Activated T-helper 17 cell treated with anti-CD3 and anti-CD28 coated beads, Interleukin-2, amount 50 U/mL, for 72 hours (primary cell): ENCODE results near the gene VSIG1. TPM values are rescaled to one million over a fixed set of nuclear protein-coding genes. Genes with fewer than 3 reads are reported as not detected.

Source experiments
- ATAC-seq: fragments of 150-1000 bp; cut with Tn5 transposase; replicated peaks from 2 replicates; pipeline ENCODE4 v1.10.0; 2021; ENCODE audit warnings: mild to moderate bottlenecking, moderate library complexity
- H3K27ac Mint-ChIP-seq: one replicate; pipeline ENCODE4 v1.8.0; 2022; ENCODE audit warnings: mixed read lengths
- H3K27me3 Mint-ChIP-seq: one replicate; pipeline ENCODE4 v1.8.0; 2022; ENCODE audit warnings: mixed read lengths
- H3K36me3 Mint-ChIP-seq: one replicate; pipeline ENCODE4 v1.8.0; 2022; ENCODE audit warnings: low read depth, mild to moderate bottlenecking, mixed read lengths
- H3K4me1 Mint-ChIP-seq: one replicate; pipeline ENCODE4 v1.8.0; 2022; ENCODE audit warnings: mixed read lengths
- H3K4me3 Mint-ChIP-seq: one replicate; pipeline ENCODE4 v1.8.0; 2022; ENCODE audit warnings: mild to moderate bottlenecking, mixed read lengths
- H3K9me3 Mint-ChIP-seq: one replicate; pipeline ENCODE4 v1.8.0; 2022; ENCODE audit warnings: mixed read lengths
- total RNA-seq, 2 donors: library from RNA; stranded (reverse); gene quantifications; one replicate each; pipeline ENCODE4 v1.2.3, GENCODE V29; 2022

The VSIG1 gene
- total RNA-seq, 2 donors from 2014 or later = 0.71 to 1.4 TPM

DNA sequence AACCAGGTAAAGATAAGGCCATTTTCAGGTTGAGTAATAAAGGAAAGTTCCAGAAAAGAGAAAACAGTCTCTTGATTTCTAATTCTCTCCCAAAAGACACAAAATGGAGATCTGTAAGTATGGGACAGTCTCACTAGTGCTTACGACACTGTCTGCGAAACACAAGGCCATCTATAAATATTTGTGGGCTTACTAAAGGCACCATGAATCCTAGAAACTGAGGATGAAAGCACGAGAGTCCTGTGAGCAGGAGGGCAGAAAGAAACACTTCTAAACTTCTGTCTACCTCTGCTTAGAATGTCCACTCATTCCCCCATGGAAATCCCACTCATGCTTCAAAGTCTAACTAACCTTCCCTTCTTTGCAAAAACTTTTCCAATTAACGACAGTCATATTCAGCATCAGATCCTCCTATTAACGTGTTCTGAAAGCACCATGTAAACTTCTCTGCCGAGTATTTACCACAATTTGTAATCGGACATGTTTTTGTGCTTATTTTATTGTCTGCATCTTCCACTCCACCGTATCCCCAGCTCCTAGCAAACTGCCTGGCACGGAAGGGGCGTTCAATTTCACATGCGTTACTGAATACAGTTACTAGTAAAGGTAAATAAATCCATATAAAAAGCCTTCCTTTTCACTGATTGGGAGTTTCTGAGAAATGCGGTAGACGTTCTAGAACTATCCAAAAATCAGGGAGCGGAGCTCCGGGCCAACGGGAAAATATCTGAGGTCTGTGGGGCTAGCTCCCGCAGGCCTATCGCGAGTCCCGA is 45.8 kb downstream of the VSIG1 start:
- Mint-ChIP-seq H3K27me3 (no peaks in the 10 kb centered on the region), H3K9me3 (no peaks in the 10 kb centered on the region), H3K27ac (no peak overlapping the region), H3K4me1 (no peaks in the 10 kb centered on the region), H3K36me3 (peaks cover 29% of the 10 kb centered on the region), H3K4me3 (no peak overlapping the region)
- ATAC-seq = no peak

- H3K27me3 Mint-ChIP-seq = no peaks in the 10 kb centered on the region
- peak; percentile 95 for ATAC-seq
- peaks cover 22% of the 10 kb centered on the region for H3K36me3 Mint-ChIP-seq
- no peak within 1 kb of the TSS for H3K27ac Mint-ChIP-seq
- no peaks in the 10 kb centered on the region for H3K4me1 Mint-ChIP-seq
- H3K9me3 Mint-ChIP-seq = no peaks in the 10 kb centered on the region
- no peak within 1 kb of the TSS for H3K4me3 Mint-ChIP-seq
These were observed 46.5 kb downstream of the VSIG1 start, which contains the start of the genes ATG4A and PSMD10 for GRCh38 chrX:108091264-108091877. Gene ATG4A (plus strand): TSS chrX:108091778. CDS start chrX:108091827, 49 bp downstream. Gene PSMD10 (minus strand): TSS chrX:108091542. CDS start chrX:108091520, 22 bp downstream.

- no peak overlapping the region for H3K4me3 Mint-ChIP-seq
- no peaks in the 10 kb centered on the region for H3K4me1 Mint-ChIP-seq
- no peak overlapping the region for H3K27ac Mint-ChIP-seq
- peak; percentile 33 for ATAC-seq
- no peaks in the 10 kb centered on the region for H3K9me3 Mint-ChIP-seq
- peaks cover 17% of the 10 kb centered on the region for H3K36me3 Mint-ChIP-seq
- no peaks in the 10 kb centered on the region for H3K27me3 Mint-ChIP-seq
These were observed 47.0 kb downstream of the VSIG1 start for GRCh38 chrX:108091878-108092291.

DNA sequence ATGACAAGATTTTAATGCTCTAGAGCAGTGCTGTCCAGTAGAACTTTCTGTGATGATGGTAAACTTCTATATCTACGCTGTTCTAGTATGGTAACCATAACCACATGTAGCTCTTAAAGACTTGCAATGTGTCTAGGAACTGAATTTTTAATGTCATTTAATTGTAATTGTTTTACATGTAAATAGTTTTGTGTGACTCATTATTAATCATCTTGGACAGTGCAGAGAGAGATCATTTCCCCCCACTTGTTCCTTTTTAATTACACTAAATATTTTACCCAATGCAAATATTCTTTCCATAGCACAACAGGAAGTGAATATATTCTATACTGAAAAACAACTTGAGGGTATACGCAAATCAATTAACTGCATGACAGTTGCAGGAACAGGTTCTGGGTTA is 52.5 kb downstream of the VSIG1 start:
- Mint-ChIP-seq H3K4me3 (no peak overlapping the region), H3K4me1 (no peaks in the 10 kb centered on the region), H3K27me3 (no peaks in the 10 kb centered on the region), H3K36me3 (no peaks in the 10 kb centered on the region), H3K9me3 (no peaks in the 10 kb centered on the region), H3K27ac (no peak overlapping the region)
- no peak for ATAC-seq

DNA sequence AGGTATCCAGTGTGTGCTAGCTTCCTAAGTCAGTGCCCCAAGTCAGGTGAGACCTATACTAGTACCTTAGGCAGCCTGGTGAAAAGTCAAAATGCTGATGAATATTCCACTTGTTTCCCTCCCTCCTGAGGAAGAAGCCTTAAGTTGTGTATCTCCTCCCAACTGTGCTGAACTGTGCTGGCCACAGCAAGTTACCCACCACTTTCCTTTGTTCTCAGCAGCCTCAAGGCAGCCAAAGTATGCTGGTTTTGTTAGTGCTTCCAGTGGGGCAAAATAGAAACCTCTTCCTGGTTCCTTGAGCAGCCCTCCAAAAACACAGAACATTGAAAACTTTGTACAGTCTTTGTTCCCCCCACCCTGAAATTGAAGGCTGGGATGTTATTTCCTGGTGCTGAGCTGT is 60.6 kb downstream of the VSIG1 start:
- no peak for ATAC-seq
- Mint-ChIP-seq H3K4me1 (no peaks in the 10 kb centered on the region), H3K27ac (no peak overlapping the region), H3K36me3 (no peaks in the 10 kb centered on the region), H3K9me3 (no peaks in the 10 kb centered on the region), H3K4me3 (no peak overlapping the region), H3K27me3 (no peaks in the 10 kb centered on the region)

GRCh38 chrX:108114541-108114940 is 69.7 kb downstream of the VSIG1 start:
- Mint-ChIP-seq H3K36me3 (no peaks in the 10 kb centered on the region), H3K4me3 (no peak overlapping the region), H3K27me3 (no peaks in the 10 kb centered on the region), H3K9me3 (no peaks in the 10 kb centered on the region), H3K4me1 (no peaks in the 10 kb centered on the region), H3K27ac (no peak overlapping the region)
- no peak for ATAC-seq

- Mint-ChIP-seq H3K4me3 (no peak overlapping the region), H3K27ac (no peak overlapping the region), H3K9me3 (no peaks in the 10 kb centered on the region), H3K36me3 (no peaks in the 10 kb centered on the region), H3K4me1 (no peaks in the 10 kb centered on the region), H3K27me3 (no peaks in the 10 kb centered on the region)
- no peak for ATAC-seq
These were observed 73.1 kb downstream of the VSIG1 start for GRCh38 chrX:108117988-108118387.

DNA sequence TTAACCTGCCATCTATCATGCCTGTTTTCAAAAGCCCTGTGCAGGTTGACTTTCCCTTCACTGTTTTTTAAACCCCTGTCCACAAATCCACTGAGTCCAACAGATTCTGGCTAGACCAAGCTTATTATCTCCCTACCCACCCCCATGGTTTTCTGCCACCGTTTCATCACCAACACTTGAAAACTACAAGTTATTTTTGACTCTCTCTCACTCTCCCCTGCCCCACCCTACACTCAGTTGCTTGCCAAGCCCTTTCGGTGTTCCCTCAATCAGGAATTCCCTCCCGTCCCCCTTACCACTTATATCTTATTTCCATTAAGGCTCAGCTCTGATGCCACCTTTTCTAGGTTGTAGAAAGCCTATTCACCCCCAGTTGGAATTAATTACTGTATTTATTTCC is 76.4 kb downstream of the VSIG1 start:
- no peak for ATAC-seq
- Mint-ChIP-seq H3K4me3 (no peak overlapping the region), H3K27ac (no peak overlapping the region), H3K27me3 (no peaks in the 10 kb centered on the region), H3K36me3 (peaks cover 6% of the 10 kb centered on the region), H3K4me1 (peaks cover 5% of the 10 kb centered on the region), H3K9me3 (no peaks in the 10 kb centered on the region)

GRCh38 chrX:108122748-108123147 is 77.9 kb downstream of the VSIG1 start:
- Mint-ChIP-seq H3K4me1 (peaks cover 5% of the 10 kb centered on the region), H3K4me3 (no peak overlapping the region), H3K36me3 (peaks cover 20% of the 10 kb centered on the region), H3K27ac (no peak overlapping the region), H3K9me3 (no peaks in the 10 kb centered on the region), H3K27me3 (no peaks in the 10 kb centered on the region)
- ATAC-seq = no peak

GRCh38 chrX:108123591-108124366 is 78.9 kb downstream of the VSIG1 start:
- Mint-ChIP-seq H3K4me1 (peaks cover 5% of the 10 kb centered on the region), H3K27me3 (no peaks in the 10 kb centered on the region), H3K36me3 (peaks cover 22% of the 10 kb centered on the region), H3K27ac (peak overlapping the region; percentile 70), H3K4me3 (no peak overlapping the region), H3K9me3 (no peaks in the 10 kb centered on the region)
- no peak for ATAC-seq

- Mint-ChIP-seq H3K27me3 (no peaks in the 10 kb centered on the region), H3K4me1 (peaks cover 5% of the 10 kb centered on the region), H3K9me3 (no peaks in the 10 kb centered on the region), H3K27ac (no peak overlapping the region), H3K36me3 (peaks cover 44% of the 10 kb centered on the region), H3K4me3 (no peak overlapping the region)
- ATAC-seq = no peak
These were observed 81.8 kb downstream of the VSIG1 start for GRCh38 chrX:108126661-108127060.

- Mint-ChIP-seq H3K9me3 (no peaks in the 10 kb centered on the region), H3K4me1 (peaks cover 5% of the 10 kb centered on the region), H3K36me3 (peaks cover 49% of the 10 kb centered on the region), H3K27ac (no peak overlapping the region), H3K4me3 (no peak overlapping the region), H3K27me3 (no peaks in the 10 kb centered on the region)
- ATAC-seq = no peak
These were observed 82.3 kb downstream of the VSIG1 start for GRCh38 chrX:108127152-108127551.
